ENCODE data around the gene LSM11. TPM values are rescaled to one million over a fixed set of nuclear protein-coding genes. Genes with fewer than 3 reads are reported as not detected.

Gene LSM11
- total and polyA plus RNA-seq, 2 donors (not counting 1 experiment from before 2014, with no cell fraction given): 1.00 to 4.2 TPM

DNA sequence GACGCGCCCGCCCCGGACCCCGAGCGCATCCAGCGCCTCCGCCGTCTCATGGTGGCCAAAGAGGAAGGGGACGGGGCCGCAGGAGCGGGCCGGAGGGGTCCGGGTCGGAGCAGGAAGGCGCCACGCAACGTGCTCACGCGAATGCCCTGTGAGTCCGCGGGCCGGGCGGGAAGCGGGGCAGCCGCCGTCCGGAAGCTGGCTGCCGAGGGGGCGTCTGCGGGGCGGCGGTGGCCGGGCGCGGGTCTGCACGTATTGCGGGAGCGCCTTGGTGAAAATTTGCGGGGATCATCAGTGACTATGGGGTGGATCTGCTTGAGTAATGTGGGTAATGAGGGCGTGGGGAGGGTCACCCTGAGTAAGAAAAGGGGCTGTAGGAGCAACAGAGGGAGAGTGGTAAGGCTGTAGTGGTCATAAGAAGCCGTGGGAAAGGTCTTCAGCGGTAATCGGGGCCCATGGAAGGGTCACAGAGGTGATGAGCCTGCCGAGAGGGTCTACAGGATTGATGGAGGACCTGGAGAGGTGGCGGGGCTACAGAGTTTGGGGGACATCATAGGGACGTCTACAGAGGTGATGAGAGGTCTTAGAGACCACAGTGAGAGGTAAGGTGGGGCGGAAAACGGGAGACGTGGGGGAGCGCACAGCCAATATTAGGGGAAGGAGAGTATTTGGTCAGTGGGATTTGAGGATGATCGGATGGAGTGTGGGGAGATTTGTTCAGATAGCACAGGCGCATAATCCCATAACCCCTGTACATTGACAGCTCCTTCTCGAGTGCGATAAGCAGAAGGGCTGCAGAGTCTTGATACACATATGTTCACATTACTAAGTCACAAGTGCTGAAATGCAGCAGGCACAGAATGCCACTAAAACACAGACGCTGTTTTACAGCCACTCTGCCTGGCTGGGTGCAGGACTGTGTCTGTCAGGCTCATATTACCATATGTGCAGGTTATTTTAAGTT lies 819 bp downstream of the LSM11 start:
- H3K4me3 ChIP-seq (ENCODE audit: control extremely low read depth in 1 of 5, extremely low read depth in 1 of 5, insufficient read depth in 1 of 5, low read depth in 2 of 5, low read length in 4 of 5): peak overlapping the region; percentile 42 to 81 (median 70)
- no peaks in the 10 kb centered on the region for H3K9me3 ChIP-seq (ENCODE audit: control extremely low read depth in 1 of 3, control insufficient read depth in 2 of 3, insufficient read depth in 1 of 3, low read length in 2 of 3)
- H3K9me3 Mint-ChIP-seq (ENCODE audit: insufficient read depth): no peaks in the 10 kb centered on the region
- H3K36me3 ChIP-seq (replicated peaks in 1 of 2; ENCODE audit: control extremely low read depth in 1 of 2, control insufficient read depth in 1 of 2, extremely low read depth in 1 of 2, insufficient read depth in 2 of 2, low read length in 1 of 2): peaks cover 0 to 3% of the 10 kb centered on the region in 2 experiments
- TF ChIP-seq EZH2 (IDR thresholded peaks at IDR 0.05; ENCODE audit: borderline replicate concordance, insufficient read depth, low read depth, low read length, poor library complexity, severe bottlenecking): no peak
- TF ChIP-seq, protein P1, sequence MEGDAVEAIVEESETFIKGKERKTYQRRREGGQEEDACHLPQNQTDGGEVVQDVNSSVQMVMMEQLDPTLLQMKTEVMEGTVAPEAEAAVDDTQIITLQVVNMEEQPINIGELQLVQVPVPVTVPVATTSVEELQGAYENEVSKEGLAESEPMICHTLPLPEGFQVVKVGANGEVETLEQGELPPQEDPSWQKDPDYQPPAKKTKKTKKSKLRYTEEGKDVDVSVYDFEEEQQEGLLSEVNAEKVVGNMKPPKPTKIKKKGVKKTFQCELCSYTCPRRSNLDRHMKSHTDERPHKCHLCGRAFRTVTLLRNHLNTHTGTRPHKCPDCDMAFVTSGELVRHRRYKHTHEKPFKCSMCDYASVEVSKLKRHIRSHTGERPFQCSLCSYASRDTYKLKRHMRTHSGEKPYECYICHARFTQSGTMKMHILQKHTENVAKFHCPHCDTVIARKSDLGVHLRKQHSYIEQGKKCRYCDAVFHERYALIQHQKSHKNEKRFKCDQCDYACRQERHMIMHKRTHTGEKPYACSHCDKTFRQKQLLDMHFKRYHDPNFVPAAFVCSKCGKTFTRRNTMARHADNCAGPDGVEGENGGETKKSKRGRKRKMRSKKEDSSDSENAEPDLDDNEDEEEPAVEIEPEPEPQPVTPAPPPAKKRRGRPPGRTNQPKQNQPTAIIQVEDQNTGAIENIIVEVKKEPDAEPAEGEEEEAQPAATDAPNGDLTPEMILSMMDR (IDR thresholded peaks at IDR 0.05): no peak
- H4K20me1 ChIP-seq (ENCODE audit: control insufficient read depth, insufficient read depth, low read length, poor library complexity, severe bottlenecking): no peaks in the 10 kb centered on the region
- ChIA-PET POLR2A (interaction anchor here (0.8 to 1.1 kb wide), 4 partner anchors 14 to 312 kb away, joined by 3 to 6 read pairs (median 4); no protein-coding TSS in a partner anchor), CTCF (interaction anchor here (0.6 to 9.0 kb wide), 44 partner anchors 8 to 1387 kb away, joined by 3 to 100 read pairs (median 5); partner anchors contain the start of genes C5orf52, SOX30 and THG1L)
- peaks cover 8% of the 10 kb centered on the region for H3K79me2 ChIP-seq (ENCODE audit: control insufficient read depth, insufficient read depth, low read length)
- H3K27ac Mint-ChIP-seq: peak overlapping the region; percentile 66
- no peaks in the 10 kb centered on the region for H3K27me3 Mint-ChIP-seq
- peak overlapping the region in 1 of 2 donors; percentile 29 for H3K27ac ChIP-seq (ENCODE audit: low read length in 2 of 2)
- intact Hi-C loops (cut with micrococcal nuclease): loop anchor here (5.0 kb wide), 1 partner anchor 242 kb away; no protein-coding TSS in a partner anchor
- H3K4me3 Mint-ChIP-seq: peak overlapping the region; percentile 88
- H3K4me1 ChIP-seq (ENCODE audit: control insufficient read depth in 2 of 2, insufficient read depth in 2 of 2, low read length in 2 of 2): peaks cover 12 to 13% of the 10 kb centered on the region in 2 donors
- peak; percentile 25 for ATAC-seq (ENCODE audit: low read depth)
- peak overlapping the region; percentile 74 for H3K9ac ChIP-seq (ENCODE audit: low read length)
- whole genome bisulfite sequencing (ENCODE audit: insufficient coverage): 5% methylated on average over 53 of the region's 56 CpGs
- peaks cover 24% of the 10 kb centered on the region for H3K4me1 Mint-ChIP-seq
- DNase-seq: peak; percentile 39
- no peaks in the 10 kb centered on the region for H3K27me3 ChIP-seq (replicated peaks in 1 of 4; ENCODE audit: control extremely low read depth in 1 of 4, control insufficient read depth in 3 of 4, insufficient read depth in 4 of 4, low read length in 3 of 4)
- peak overlapping the region; percentile 87 for H2AFZ ChIP-seq (ENCODE audit: insufficient read depth, low read depth, low read length, poor library complexity, severe bottlenecking)
- peak overlapping the region; percentile 89 for H3K4me2 ChIP-seq (replicated peaks; ENCODE audit: low read depth, low read length, poor library complexity, severe bottlenecking)

Data from B cell (primary cell).